Left lung (tissue), 10 donors: ENCODE measurements around the gene VPS33A. TPM values are rescaled to one million over a fixed set of nuclear protein-coding genes. Genes with fewer than 3 reads are reported as not detected.

Experiments used
- ATAC-seq: fragments of 200-7000 bp; cut with Tn5 transposase; one replicate; pipeline ENCODE4 v1.9.1; 2020; ENCODE audit warnings: moderate library complexity
- DNase-seq, 4 donors: peaks; one replicate each; pipeline ENCODE4 v3.0.0-alpha.2; 2013 to 2020
- H3K27ac ChIP-seq, 2 donors: fragments of 200-600 bp; sonication (generic) in 1 of 2; one replicate each; pipeline versions ENCODE4 v1.5.0 to v1.8.0; 2020 to 2021
- H3K27me3 ChIP-seq, 2 donors: fragments of 200-600 bp; sonication (generic) in 1 of 2; one replicate each; pipeline versions ENCODE4 v1.5.0 to v1.8.0; 2020 to 2021
- H3K36me3 ChIP-seq, 2 donors: fragments of 200-600 bp; sonication (generic) in 1 of 2; one replicate each; pipeline versions ENCODE4 v1.5.0 to v1.8.0; 2020 to 2021
- H3K4me1 ChIP-seq, 2 donors: fragments of 200-600 bp; one replicate each; pipeline ENCODE4 v1.8.0; 2021
- H3K4me3 ChIP-seq, 2 donors: fragments of 200-600 bp; sonication (generic) in 1 of 2; one replicate each; pipeline versions ENCODE4 v1.5.0 to v1.8.0; 2020 to 2021; ENCODE audit warnings: mild to moderate bottlenecking in 1 of 2
- H3K9me3 ChIP-seq, 2 donors: fragments of 200-600 bp; sonication (generic) in 1 of 2; one replicate each; pipeline versions ENCODE4 v1.5.0 to v1.8.0; 2020 to 2021
- intact Hi-C, 2 donors: fragments of 100-400 bp; cut with DNase I; formaldehyde crosslinking; loops; one replicate each; pipeline versions ENCODE4 v1.11.2 to v1.14.2; 2022
- polyA plus RNA-seq, 6 donors: library from polyadenylated mRNA; unstranded; fragments of 120-200 nt; gene quantifications; one replicate each; pipeline ENCODE4 v1.2.1, GENCODE V29; 2013; ENCODE audit not compliant: insufficient read length in 6 of 6
- total RNA-seq, 2 donors: library from RNA; stranded (reverse); fragmentation: NEBNext Ultra II Directional; extraction: Animal tissue kit (Norgen Biotek cat#: 25700); gene quantifications; one replicate each; pipeline ENCODE4 v1.2.1, GENCODE V29; 2021
- TF ChIP-seq, protein P1 (sequence below), 2 donors: fragments of 200-600 bp; sonication (generic) in 1 of 2; IDR thresholded peaks; one replicate each; pipeline versions ENCODE4 v1.5.0 to v1.8.0; 2021; ENCODE audit warnings: antibody characterized with exemption in 2 of 2
- donor health status: DM: no; HTN: yes; CAD: no.
- donor health status: DM: no; HTN: no; CAD: no.

VPS33A gene
- total and polyA plus RNA-seq, 8 donors = 13.3 to 21.4 (median 16.7) TPM

DNA sequence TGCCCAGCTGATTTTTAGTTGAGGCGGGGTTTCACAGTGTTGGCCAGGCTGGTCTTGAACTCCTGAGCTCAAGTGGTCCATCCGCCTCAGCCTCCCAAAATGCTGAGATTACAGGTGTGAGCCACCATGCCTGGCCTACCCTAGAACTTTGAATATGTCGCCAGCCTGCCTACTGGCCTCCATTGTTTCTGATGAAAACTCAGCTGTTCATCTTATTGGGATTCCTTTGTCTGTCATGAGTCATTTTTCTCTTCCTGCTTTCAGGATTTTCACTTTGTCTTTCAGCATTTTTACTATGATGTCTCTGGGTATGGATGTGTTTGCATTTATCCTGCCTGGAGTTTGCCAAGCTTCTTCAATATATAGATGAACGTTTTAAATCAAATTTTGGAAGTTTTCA, 70.9 kb downstream of the VPS33A start:
- H3K4me1 ChIP-seq = no peaks in the 10 kb centered on the region
- ATAC-seq = no peak
- H3K4me3 ChIP-seq = no peak overlapping the region
- H3K9me3 ChIP-seq = no peaks in the 10 kb centered on the region
- H3K36me3 ChIP-seq = no peaks in the 10 kb centered on the region
- intact Hi-C loops = no loop called here
- DNase-seq = no peak
- peaks cover 0 to 32% of the 10 kb centered on the region in 2 donors for H3K27me3 ChIP-seq
- no peak overlapping the region for H3K27ac ChIP-seq
- TF ChIP-seq, protein P1, sequence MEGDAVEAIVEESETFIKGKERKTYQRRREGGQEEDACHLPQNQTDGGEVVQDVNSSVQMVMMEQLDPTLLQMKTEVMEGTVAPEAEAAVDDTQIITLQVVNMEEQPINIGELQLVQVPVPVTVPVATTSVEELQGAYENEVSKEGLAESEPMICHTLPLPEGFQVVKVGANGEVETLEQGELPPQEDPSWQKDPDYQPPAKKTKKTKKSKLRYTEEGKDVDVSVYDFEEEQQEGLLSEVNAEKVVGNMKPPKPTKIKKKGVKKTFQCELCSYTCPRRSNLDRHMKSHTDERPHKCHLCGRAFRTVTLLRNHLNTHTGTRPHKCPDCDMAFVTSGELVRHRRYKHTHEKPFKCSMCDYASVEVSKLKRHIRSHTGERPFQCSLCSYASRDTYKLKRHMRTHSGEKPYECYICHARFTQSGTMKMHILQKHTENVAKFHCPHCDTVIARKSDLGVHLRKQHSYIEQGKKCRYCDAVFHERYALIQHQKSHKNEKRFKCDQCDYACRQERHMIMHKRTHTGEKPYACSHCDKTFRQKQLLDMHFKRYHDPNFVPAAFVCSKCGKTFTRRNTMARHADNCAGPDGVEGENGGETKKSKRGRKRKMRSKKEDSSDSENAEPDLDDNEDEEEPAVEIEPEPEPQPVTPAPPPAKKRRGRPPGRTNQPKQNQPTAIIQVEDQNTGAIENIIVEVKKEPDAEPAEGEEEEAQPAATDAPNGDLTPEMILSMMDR (IDR thresholded peaks at IDR 0.05) = no peak

GRCh38 chr12:122194804-122195203, 71.5 kb downstream of the VPS33A start:
- DNase-seq (no peak), ATAC-seq (no peak)
- Histone ChIP-seq H3K9me3 (no peaks in the 10 kb centered on the region), H3K4me3 (no peak overlapping the region), H3K36me3 (no peaks in the 10 kb centered on the region), H3K27ac (no peak overlapping the region), H3K4me1 (no peaks in the 10 kb centered on the region), H3K27me3 (peaks cover 0 to 26% of the 10 kb centered on the region in 2 donors)
- TF ChIP-seq, protein P1 (IDR thresholded peaks at IDR 0.05) = no peak
- intact Hi-C loops = no loop called here

- ATAC-seq = no peak
- DNase-seq = no peak
- intact Hi-C loops = no loop called here
- H3K4me3 ChIP-seq = no peak overlapping the region
- H3K36me3 ChIP-seq = no peaks in the 10 kb centered on the region
- no peak overlapping the region for H3K27ac ChIP-seq
- H3K4me1 ChIP-seq = no peaks in the 10 kb centered on the region
- H3K9me3 ChIP-seq = no peaks in the 10 kb centered on the region
- H3K27me3 ChIP-seq = peaks cover 0 to 2% of the 10 kb centered on the region in 2 donors
- TF ChIP-seq, protein P1 (IDR thresholded peaks at IDR 0.05) = no peak
Measured at GRCh38 chr12:122192441-122192840, 73.9 kb downstream of the VPS33A start.

DNA sequence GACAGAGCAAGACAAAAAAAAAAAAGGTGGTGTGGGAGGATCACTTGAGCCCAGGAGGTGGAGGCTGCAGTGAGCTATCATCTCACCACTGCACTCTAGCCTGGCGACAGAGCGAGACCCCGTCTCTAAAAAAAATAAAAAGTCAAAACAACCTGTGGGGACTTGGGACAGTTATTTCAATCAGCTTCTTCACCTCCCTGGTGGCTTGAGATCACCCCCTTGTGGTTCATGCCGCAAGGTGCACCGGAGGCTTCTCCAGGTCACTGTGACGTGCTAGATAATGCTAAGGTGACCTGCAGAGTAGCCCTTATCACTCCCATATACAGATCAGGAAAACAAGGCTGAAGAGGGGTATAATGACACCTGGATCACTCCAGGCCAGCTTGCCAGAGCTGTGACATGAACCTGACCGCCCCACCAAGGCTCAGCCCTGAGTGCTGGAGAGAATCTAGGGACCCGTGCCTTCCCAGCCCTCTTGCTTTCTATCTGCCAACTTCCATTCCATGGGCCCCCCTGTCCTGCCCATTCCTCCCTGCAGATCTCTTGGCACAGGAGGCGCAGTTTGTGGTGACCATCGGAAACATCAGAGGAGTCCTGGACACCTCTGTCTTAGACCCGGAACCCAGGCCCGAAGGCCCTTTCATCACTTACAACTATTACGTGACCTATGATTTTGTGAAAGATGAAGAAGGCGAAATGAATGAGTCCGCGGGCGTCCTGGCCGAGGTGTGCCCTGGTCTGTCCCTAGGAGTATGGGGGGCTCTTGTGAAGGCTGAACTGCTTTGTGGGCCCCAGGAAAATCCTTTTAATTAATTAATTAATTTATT, 75.2 kb downstream of the VPS33A start:
- Histone ChIP-seq H3K4me3 (no peak overlapping the region), H3K36me3 (no peaks in the 10 kb centered on the region), H3K27ac (no peak overlapping the region), H3K9me3 (no peaks in the 10 kb centered on the region), H3K27me3 (no peaks in the 10 kb centered on the region), H3K4me1 (no peaks in the 10 kb centered on the region)
- TF ChIP-seq, protein P1 (IDR thresholded peaks at IDR 0.05) = peak; percentile 65 to 66
- peak in 1 of 4 donors; percentile 38 for DNase-seq
- ATAC-seq = peak; percentile 95
- intact Hi-C loops = no loop called here

- no peak for ATAC-seq
Measured at GRCh38 chr12:122189626-122190475, 76.4 kb downstream of the VPS33A start.

More at GRCh38 chr12:122189626-122190475, 76.4 kb downstream of the VPS33A start:
- Histone ChIP-seq H3K36me3 (no peaks in the 10 kb centered on the region), H3K4me1 (no peaks in the 10 kb centered on the region), H3K9me3 (no peaks in the 10 kb centered on the region), H3K27ac (no peak overlapping the region), H3K4me3 (no peak overlapping the region), H3K27me3 (no peaks in the 10 kb centered on the region)
- TF ChIP-seq, protein P1 (IDR thresholded peaks at IDR 0.05) = no peak
- intact Hi-C loops = no loop called here
- no peak for DNase-seq
